ENCODE measurements around the gene EXOC6.

The EXOC6 gene, protein sequence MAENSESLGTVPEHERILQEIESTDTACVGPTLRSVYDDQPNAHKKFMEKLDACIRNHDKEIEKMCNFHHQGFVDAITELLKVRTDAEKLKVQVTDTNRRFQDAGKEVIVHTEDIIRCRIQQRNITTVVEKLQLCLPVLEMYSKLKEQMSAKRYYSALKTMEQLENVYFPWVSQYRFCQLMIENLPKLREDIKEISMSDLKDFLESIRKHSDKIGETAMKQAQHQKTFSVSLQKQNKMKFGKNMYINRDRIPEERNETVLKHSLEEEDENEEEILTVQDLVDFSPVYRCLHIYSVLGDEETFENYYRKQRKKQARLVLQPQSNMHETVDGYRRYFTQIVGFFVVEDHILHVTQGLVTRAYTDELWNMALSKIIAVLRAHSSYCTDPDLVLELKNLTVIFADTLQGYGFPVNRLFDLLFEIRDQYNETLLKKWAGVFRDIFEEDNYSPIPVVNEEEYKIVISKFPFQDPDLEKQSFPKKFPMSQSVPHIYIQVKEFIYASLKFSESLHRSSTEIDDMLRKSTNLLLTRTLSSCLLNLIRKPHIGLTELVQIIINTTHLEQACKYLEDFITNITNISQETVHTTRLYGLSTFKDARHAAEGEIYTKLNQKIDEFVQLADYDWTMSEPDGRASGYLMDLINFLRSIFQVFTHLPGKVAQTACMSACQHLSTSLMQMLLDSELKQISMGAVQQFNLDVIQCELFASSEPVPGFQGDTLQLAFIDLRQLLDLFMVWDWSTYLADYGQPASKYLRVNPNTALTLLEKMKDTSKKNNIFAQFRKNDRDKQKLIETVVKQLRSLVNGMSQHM

DNA sequence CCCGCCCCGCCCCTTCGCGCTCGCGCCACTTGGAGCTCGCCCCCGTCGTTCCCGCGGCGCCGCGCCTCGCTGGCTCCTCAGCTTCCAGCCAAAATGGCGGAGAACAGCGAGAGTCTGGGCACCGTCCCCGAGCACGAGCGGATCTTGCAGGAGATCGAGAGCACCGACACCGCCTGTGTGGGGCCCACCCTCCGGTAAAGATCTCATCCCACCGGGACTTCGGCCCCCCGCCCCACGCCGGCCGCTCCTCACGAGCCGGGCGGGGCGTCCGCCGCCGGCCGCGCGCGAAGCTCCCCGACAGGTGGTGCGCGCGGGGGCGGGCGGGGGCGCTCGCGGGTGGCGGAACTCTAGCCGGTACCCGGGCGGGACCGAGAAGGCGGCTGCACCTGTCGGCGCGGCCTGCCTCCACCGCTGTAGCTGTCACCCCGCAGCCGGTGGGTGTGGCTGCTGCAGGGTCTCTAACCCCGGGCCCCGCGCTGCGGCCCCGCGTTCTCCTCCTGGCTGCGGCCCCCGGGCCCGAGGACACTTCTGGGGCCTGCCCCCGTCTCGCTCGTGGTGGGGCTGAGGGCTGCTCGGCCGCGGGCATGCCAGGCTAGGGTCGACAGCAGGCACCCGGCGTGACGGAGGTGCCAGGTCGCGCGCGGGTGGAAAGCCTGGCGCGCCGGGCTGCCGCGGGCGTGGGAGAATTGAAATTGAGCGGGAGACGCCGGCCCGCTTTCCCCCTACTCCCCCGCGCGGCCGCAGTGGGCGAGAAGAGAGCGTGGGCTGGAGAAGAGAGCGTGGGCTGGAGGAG, at the start of gene EXOC6:
Gene EXOC6, plus strand, starts transcription at position 80 of the 793 bp plus-strand sequence. Its CDS starts 14 bp downstream, at position 94.
- DNase-seq (ENCODE audit: low read depth in 3 of 3) = peak; percentile 66 to 79 (median 74)

DNA sequence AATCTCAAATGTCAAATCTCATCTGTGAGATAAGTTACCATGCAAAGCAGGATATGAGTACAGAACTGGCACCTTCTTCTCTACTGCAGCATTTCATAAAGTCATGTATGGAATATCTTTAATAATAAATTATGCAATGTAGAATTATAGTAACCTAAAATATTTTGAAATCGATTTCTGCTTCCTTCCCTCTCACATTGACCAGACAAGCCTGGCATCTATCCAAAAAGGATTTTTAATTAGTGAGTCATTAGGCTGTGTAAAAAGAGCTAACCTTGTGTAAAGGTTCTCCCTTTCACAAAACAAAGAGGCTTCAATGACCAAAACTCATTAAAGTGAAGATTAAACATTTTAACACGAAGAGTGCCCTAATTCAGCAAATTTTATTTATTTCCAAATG, 48.8 kb upstream of the EXOC6 start:
- no peak for DNase-seq (ENCODE audit: low read depth in 3 of 3)

DNA sequence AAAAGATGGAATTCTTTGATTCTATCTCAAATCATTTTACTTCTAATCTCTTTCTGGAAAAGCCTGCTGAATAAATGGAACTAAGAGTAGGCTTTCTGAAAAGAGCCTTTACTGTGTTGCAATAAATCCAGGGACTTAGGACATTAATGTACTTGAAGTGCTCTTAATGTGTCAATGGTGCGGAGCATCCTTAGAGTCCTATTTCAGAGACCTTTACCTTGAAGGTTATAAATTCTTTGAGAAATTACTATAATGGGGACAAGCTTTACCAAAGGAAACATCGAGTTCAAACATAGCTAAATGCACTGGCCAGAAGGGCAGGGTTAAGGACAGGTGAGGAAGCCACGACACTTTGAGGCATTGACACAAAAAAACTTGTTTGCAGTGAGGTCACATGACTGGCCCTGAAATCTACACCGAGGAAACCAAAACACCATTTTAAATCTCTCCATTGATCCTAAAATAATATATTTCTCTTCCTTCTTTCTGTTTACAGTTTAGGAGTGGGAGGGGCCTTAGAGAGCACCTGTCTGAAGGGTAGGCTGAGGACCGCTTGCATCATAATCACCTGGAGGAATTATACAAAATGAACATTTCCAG, 48.1 kb upstream of the EXOC6 start:
- no peak for DNase-seq (ENCODE audit: low read depth in 3 of 3)

DNA sequence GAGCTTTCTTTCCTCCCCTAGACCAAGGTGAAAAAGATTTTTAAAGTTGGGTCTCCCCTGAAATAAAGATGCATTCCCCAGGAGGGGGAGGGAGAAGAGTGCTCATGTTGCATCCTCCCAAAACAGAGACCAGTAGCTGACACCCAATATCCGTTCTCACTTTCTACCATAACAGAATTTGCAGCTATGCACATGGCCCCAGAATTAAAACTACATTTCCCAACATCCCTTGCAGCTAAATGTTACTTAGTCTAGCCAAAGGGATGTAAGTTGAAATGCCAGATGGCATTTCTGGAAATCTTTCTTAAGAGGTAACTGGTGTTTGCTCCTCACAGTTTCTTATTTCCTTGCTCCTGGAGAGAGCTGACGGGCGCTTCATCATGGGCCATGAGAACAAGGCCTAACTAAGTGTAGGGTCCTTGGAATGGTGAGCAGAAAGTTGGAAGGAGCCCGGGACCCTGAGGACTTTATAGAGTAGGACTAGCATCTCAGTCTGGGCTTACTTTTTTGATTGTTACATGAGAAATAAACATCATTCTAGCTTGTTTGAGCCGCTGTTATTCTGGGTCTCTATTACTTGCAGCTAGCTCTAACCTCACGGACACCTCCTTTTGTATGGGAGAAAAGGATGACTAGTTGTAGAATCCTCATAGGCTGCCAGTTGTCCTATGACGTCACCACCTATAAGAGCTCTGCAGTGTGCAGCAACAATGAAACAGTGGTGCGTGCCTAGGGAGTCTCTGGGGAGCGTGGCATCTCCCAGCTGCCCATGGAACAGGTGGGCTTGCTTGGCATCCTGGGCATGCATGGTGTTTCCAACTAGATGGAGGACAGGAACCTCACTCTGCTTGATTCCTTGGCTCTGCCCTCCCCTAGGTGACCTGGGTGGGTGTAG, 46.1 kb upstream of the EXOC6 start:
- no peak for DNase-seq (ENCODE audit: low read depth in 3 of 3)

DNA sequence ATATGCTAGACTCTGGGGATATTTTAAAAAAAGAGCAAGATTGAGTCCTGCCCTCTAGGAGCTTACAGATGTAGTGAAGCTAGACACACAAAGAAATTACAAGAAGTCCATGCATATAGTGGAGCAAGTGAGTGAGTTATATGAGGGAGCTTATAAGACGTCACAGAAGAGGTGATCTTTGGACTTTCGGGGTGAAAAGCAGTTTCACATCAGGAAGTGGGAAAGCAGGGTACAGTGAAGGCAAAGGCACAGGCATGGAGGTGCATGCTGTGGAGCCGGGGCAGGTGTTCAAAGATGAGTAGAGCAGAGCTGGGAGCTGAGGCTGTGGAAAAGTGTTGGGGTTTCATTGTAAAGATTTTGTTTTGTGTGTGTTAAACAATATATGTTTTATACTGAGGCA, 38.5 kb upstream of the EXOC6 start:
- no peak for DNase-seq (ENCODE audit: low read depth in 3 of 3)

DNA sequence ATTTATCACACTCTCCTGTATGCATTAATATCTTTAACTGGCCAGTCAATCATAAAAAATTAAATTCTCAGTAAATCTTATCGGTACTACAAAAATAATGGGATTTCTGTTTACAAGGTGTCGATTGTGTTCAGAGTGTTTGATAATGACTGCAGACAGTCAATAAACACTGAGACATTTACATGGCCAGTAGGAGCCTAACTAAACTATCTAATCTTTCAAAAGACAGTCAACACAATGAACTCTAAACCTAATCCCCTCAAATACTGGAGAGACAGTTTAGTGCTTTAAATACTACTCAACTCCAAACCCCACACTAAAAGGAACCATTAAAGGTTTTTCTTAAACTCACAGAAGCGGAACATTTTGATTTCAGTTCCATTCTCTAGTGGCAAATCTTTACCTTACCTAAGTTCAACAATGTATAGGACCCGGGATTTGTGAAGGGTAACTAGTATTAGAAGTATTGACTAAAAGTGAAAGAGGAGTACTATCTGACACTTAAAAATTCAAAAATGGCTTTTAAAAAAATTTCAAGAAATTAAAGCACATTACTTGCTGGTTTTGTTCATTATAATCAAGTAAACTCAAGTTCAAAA, 37.3 kb upstream of the EXOC6 start:
- no peak for DNase-seq (ENCODE audit: low read depth in 3 of 3)

DNA sequence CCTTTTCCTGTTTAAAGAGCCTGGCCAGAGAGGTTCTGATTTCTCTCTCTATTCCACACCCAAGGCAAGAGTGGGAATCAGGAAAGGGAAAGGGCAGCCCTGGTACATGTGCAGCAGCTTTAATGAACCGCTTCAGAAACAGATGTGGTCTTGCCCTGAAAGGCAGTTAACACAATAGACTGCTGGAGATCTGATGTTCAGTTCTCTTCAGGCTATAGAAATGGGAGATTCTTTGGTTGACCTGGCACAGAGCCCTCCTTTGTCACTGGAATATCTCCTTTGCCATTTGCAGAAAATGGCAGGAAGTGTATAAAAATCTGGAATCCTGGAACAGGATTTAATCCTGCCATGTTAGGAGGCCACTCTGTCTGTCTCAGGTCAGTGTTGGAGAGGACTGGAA, 36.3 kb upstream of the EXOC6 start:
- DNase-seq (ENCODE audit: low read depth in 3 of 3) = no peak

DNA sequence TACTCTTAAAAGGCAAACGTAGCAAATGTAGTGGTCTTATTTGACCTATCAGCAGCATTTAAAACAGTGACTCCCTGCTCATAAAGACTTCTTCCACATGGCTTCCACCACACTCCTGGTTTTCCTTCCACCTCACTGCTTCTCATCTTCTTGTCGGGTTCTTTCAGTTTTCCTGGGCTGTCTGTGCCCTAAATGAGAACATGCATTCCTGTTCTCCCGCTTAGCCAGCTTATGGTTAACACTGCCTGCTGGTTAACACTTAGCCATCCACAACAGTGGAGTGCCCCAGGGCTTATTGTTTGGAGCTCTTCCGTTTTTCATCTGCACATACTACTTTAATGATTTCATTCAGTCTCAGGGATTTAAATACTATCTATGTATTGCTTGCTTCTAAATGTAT, 34.3 kb upstream of the EXOC6 start:
- no peak for DNase-seq (ENCODE audit: low read depth in 3 of 3)

DNA sequence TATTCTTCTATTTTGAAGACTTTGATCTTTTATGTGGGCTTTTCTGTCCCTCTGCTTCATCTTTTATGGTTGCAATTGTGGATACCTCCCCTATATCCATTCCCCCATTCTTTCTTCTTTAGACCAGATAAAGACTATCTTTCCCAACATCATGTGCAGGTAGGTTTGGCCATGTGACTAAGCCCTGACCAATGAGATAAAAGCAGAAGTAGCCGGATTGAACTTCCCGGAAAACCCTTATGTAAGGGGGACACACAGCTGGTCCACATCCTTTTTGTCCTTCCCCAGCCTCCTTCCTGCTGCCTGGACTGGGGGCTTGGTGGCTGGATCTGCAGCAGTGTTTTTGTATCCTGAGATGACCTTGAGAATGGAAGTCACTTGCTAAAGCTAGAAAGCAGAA, 33.5 kb upstream of the EXOC6 start:
- DNase-seq (ENCODE audit: low read depth in 3 of 3) = no peak

DNA sequence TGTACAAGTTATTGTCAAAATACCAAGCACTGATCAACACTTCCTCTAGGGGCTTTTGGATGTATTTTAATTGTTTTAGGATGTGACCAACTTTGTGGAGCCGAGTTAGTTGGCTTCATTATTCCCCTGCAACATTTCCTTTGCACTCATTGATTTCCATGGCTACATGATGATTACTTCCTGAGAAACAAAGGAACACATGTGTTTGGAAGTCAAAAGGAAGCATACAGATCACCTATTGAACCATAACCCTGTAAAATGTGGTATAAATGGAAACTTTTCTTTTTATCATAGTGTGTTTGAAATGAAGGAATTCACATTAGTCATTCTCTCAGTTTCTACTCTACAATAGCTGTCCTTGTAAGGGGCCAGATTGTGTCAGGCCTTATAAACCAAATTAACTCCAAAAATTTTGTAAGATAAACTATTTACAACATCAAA, 32.2 kb upstream of the EXOC6 start:
- DNase-seq (ENCODE audit: low read depth in 3 of 3) = no peak

DNA sequence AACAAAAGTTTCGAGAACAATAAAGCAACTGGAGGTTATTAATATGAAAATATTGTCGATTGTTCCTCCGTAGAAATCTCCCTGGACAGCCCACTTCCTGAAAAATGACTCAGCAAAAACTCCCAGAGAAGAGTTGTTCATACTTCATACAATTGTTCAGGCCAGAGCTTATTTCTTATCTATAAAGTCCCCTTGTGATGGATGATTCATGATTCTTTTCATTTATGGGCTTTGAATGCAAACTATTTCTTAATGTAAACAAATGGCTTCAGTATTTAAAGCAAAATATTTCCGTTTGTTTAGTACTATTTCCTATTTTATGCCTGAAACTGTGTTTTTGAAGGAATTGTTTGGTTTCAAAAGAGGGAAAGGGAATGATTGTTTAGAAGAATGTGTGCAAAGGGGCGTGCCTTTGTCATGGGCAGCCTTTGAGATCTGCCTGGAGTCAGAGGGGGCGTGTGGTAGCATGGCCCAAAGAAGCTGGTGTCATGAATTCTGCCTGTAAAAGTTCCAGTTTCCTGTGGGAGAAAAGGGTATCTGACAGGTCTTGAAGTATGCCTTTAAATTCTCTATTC, 26.2 kb upstream of the EXOC6 start:
- no peak for DNase-seq (ENCODE audit: low read depth in 3 of 3)

DNA sequence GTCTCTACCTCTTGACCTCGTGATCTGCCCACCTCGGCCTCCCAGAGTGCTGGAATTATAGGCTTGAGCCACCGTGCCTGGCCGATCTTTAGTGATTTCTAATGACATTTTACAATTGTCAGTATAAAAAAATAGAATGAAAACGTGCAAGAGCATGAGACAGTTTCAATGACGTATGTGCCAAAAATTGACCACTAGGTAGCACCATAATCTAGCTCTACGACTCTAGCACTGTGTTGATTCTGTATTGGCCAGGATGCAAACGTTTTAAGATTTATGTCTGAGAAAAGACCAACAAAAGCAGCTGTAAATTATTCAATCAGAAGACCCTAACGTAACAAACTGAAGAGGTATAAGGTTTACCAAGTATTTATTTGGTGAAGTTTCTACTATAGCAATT, 25.4 kb upstream of the EXOC6 start:
- DNase-seq (ENCODE audit: low read depth in 3 of 3) = no peak

DNA sequence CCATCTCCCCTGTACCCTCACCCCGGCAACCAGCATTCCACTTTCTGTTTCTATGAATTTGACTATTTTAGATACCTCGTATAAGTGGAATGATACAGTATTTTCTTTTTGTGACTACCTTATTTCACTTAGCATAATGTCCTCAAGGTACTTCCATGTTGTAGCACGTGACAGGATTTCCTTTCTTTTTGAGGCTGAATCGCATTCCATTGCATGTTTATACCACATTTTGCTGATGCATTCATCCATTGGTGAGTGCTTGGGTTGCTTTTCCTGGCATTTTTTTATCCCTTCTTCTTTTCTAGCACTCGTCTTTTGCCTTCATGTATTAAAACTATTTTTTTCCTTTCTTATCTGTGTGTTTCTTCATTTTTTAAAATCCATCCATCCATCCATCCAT, 22.3 kb upstream of the EXOC6 start:
- no peak for DNase-seq (ENCODE audit: low read depth in 3 of 3)

DNA sequence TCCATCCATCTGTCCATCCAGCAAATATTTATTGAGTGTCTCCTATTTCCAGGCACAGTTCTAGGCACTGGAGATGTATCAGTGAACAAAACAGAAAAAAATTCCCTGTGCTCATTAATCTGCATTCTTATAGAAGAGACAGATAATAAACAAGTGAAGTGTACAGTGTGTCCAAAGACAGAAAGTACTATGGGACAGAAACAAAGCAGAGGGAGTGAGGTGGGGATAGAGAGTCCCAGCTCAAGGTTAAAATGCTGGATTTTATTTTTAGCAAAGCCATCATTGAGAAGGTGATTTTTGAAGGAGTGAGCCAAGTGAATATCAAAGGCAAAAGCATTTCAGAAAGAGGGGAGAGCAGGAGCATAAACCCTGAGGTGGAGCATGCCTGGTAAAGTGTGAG, 21.8 kb upstream of the EXOC6 start:
- DNase-seq (ENCODE audit: low read depth in 3 of 3) = no peak

DNA sequence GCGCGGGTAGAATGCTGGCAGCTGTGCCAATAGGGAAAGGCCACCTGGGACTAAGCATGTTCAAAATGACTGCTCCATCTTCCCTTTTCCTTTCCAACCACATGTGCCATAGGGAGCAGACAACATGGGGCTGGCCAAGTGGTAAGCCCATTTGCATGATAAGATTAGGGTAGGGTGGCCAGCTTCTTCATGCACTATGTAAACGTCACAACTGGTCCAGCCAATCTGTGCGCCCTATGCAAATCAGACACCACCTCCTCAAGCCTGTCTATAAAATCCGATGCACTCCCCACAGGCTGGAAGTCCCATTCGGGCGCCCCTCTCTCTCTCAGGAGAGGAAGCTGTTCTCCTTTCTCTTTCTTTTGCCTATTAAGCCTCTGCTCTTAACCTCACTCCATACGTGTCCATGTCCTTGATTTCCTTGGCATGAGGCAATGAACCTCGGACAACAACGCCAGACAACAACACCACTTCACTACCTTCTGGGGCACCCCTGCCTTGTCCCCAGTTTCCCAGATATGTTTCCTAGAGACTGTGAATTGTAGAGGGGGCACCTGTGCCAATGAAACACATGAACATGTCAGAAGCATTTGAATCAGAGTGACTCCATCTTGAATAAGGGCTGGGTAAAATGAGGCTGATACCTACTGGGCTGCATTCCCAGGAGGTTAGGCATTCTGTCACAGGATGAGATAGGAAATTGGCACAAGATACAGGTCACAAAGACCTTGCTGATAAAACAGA, 19.1 kb upstream of the EXOC6 start:
- DNase-seq (ENCODE audit: low read depth in 3 of 3) = no peak

DNA sequence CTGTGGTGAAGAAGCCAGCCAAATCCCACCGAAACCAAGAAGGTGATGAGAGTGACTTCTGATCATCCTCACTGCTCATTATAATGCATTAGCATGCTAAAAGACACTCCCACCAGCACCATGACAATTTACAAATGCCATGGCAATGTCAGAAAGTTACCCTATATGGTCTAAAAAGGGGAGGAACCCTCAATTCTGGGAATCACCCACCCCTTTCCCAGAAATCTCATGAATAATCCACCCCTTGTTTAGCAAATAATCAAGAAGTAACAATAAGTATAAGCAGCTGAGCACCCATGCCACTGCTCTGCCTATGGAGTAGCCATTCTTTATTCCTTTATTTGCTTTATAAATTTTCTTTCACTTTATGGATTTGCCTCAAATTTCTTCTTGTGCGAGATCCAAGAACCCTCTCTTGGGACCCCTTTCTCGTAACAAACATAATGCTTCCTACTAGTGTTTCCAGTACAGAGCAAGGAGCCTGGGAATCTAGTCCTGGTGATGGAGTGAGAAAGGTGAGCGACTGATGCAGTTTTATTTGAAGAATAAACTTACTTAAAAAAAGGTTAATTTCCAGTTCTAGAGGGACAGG, 18.4 kb upstream of the EXOC6 start:
- no peak for DNase-seq (ENCODE audit: low read depth in 3 of 3)

DNA sequence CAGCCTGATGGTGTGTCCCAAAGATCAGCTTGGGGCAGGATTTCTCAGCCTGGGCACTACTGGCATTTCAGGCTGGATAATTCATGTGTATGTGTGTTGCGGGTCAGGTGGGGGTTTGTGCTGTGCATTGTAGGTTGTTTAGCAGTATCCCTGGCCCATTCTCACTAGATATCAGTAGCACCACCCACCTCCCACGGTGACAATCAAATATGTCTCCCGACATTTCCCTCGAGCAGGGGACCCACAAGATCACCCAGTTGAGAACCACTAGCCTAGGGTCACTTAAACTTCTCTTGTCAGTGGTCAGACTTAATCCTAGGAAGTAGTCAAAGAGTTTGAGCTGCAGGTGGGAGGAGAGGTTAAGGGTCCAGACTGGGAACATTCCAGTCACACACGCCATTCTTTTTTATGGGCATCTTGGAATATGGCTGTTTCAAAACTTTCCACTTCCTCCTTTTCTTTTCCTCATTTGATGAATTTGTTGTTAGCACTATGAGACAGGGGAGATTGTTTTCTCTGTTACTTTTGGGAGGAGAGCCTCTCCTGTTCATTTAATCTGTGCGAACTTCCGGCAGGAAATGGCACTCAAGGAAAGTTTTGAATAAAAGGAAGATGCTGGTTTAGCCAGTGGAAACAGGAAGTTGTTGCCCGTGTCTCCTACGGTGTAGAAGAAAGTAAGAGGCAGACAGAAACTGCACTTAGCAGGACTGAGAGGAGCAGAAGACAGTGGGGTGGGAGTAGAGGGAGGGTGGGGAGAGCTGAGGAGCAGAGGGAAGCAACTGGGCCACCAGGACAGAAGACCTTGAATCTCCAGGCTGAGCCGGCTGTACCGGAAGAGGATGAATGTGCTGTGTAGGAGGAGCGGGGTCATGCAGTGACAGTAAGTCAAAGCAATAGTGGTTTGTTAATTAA, 17.6 kb upstream of the EXOC6 start:
- DNase-seq (ENCODE audit: low read depth in 3 of 3) = peak in 1 of 3 donors; percentile 19

DNA sequence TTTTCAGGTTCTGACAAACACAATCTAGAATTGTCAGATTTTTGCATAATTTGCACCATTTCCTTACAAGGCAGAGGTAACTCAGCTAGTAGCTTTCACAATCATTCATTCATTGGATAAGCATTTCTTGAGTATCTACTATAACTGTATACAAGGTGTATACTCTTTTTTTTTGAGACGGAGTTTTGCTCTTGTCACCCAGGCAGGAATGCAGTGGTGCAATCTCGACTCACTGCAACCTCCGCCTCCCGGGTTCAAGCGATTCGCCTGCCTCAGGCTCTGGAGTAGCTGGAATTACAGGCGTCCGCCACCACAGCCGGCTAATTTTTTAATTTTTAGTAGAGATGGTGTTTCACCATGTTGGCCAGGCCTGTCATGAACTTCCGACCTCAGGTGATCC, 16.2 kb upstream of the EXOC6 start:
- DNase-seq (ENCODE audit: low read depth in 3 of 3) = no peak
